DOHH2 (cell line): ENCODE data around the gene C11orf71.

Source experiments
- EZH2phosphoT487 ChIP-seq: fragments of 200-600 bp; sonication (generic); IDR thresholded peaks from 2 replicates; pipeline ENCODE4 v1.6.1; 2017; ENCODE audit warnings: borderline replicate concordance, mild to moderate bottlenecking, antibody characterized with exemption, low read length, moderate library complexity, mixed read lengths
- TF ChIP-seq, protein P1 (sequence below): fragments of 200-600 bp; sonication (generic); IDR thresholded peaks from one replicate; pipeline ENCODE4 v1.5.1; 2014; ENCODE audit warnings: antibody characterized with exemption, mild to moderate bottlenecking, low read depth, low read length; ENCODE audit not compliant: poor library complexity, severe bottlenecking

GRCh38 chr11:114433376-114433775 is 33.1 kb upstream of the C11orf71 start:
- TF ChIP-seq, protein P1, sequence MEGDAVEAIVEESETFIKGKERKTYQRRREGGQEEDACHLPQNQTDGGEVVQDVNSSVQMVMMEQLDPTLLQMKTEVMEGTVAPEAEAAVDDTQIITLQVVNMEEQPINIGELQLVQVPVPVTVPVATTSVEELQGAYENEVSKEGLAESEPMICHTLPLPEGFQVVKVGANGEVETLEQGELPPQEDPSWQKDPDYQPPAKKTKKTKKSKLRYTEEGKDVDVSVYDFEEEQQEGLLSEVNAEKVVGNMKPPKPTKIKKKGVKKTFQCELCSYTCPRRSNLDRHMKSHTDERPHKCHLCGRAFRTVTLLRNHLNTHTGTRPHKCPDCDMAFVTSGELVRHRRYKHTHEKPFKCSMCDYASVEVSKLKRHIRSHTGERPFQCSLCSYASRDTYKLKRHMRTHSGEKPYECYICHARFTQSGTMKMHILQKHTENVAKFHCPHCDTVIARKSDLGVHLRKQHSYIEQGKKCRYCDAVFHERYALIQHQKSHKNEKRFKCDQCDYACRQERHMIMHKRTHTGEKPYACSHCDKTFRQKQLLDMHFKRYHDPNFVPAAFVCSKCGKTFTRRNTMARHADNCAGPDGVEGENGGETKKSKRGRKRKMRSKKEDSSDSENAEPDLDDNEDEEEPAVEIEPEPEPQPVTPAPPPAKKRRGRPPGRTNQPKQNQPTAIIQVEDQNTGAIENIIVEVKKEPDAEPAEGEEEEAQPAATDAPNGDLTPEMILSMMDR = no peak
- no peak for TF ChIP-seq EZH2phosphoT487
